Prostate gland (tissue), 2 donors: ENCODE results near the gene NFKBIL1. TPM values are rescaled to one million over a fixed set of nuclear protein-coding genes. Genes with fewer than 3 reads are reported as not detected.

ENCODE experiments used
- DNase-seq: peaks from one replicate; pipeline ENCODE4 v3.0.0-alpha.2; 2019; ENCODE audit warnings: low spot score
- H3K27ac ChIP-seq, 2 donors: fragments of 200-600 bp; sonication (generic); 2 replicates each; pipeline ENCODE4 v1.5.1; 2017 to 2019
- H3K27me3 ChIP-seq: fragments of 200-600 bp; sonication (generic); replicated peaks from 2 replicates; pipeline ENCODE4 v1.5.1; 2019; ENCODE audit not compliant: insufficient read depth
- H3K36me3 ChIP-seq, 2 donors: fragments of 200-600 bp; sonication (generic); 1 replicate in 1 of 2; 2 replicates in 1 of 2; pipeline versions ENCODE4 v1.5.1 to v1.8.1; 2017 to 2019
- H3K4me1 ChIP-seq: fragments of 200-600 bp; sonication (generic); replicated peaks from 2 replicates; pipeline ENCODE4 v1.5.1; 2019
- H3K4me3 ChIP-seq, 2 donors: fragments of 200-600 bp; sonication (generic); 2 replicates each; pipeline ENCODE4 v1.5.1; 2017 to 2019
- H3K9me3 ChIP-seq: fragments of 200-600 bp; sonication (generic); 2 replicates; pipeline ENCODE4 v1.5.1; 2017
- CTCF ChIP-seq, 4 experiments: fragments of 200-600 bp in 2 of 4; fragments of 450-650 bp in 2 of 4; sonication (generic) in 2 of 4; IDR thresholded peaks; 1 replicate in 3 of 4; 2 replicates in 1 of 4; pipeline ENCODE4 v1.5.1; 2016 to 2019; ENCODE audit warnings: antibody characterized with exemption in 4 of 4, mild to moderate bottlenecking in 2 of 4, moderate library complexity in 2 of 4
- POLR2A ChIP-seq: fragments of 450-650 bp; IDR thresholded peaks from one replicate; pipeline ENCODE4 v1.6.1; 2016; ENCODE audit warnings: antibody characterized with exemption, mild to moderate bottlenecking
- POLR2AphosphoS5 ChIP-seq: sonication (generic); formaldehyde crosslinking; IDR thresholded peaks from one replicate; pipeline ENCODE4 v1.6.1; 2017; ENCODE audit warnings: antibody characterized with exemption
- WGBS: methylation state at CpG from one replicate; pipeline ENCODE4 v1.1.5; 2018; 5-methylcytosine and 5-hydroxymethylcytosine counted together
- intact Hi-C: fragments of 100-400 bp; cut with DNase I; formaldehyde crosslinking; loops from one replicate; pipeline ENCODE4 v1.14.2; 2022
- total RNA-seq, 2 donors: library from RNA; depleted of rRNA; stranded (reverse); fragments of >200 nt; gene quantifications; one replicate each; pipeline ENCODE4 v1.1.0, GENCODE V29; 2016

The NFKBIL1 gene
- total RNA-seq, 2 donors from 2014 or later: 38.0 to 48.7 TPM

- WGBS: 88% methylated on average over 7 of the region's 7 CpGs
Measured at GRCh38 chr6:31531162-31531561, 16.2 kb upstream of the NFKBIL1 start.

GRCh38 chr6:31531771-31532643 lies 15.4 kb upstream of the NFKBIL1 start:
- TF ChIP-seq CTCF (IDR thresholded peaks at IDR 0.05) (no peak), POLR2AphosphoS5 (no peak)
- no peaks in the 10 kb centered on the region for H3K9me3 ChIP-seq
- no peak overlapping the region for H3K4me3 ChIP-seq
- no peak for DNase-seq
- WGBS: 65% methylated on average over 9 of the region's 9 CpGs
- H3K36me3 ChIP-seq: peaks cover 15 to 34% of the 10 kb centered on the region in 2 donors
- H3K27ac ChIP-seq: no peak overlapping the region
- H3K4me1 ChIP-seq: no peaks in the 10 kb centered on the region
- intact Hi-C loops: no loop called here
- H3K27me3 ChIP-seq: no peaks in the 10 kb centered on the region

More at GRCh38 chr6:31531162-31531561, 16.2 kb upstream of the NFKBIL1 start:
- no peak for TF ChIP-seq CTCF (IDR thresholded peaks at IDR 0.05)
- TF ChIP-seq POLR2AphosphoS5: no peak
- TF ChIP-seq POLR2A: no peak
- H3K4me3 ChIP-seq: no peak overlapping the region
- no peaks in the 10 kb centered on the region for H3K4me1 ChIP-seq
- peaks cover 15 to 27% of the 10 kb centered on the region in 2 donors for H3K36me3 ChIP-seq
- no peak overlapping the region for H3K27ac ChIP-seq
- DNase-seq: no peak
- no peaks in the 10 kb centered on the region for H3K27me3 ChIP-seq
- intact Hi-C loops: no loop called here
- no peaks in the 10 kb centered on the region for H3K9me3 ChIP-seq

GRCh38 chr6:31532644-31533454 lies 14.6 kb upstream of the NFKBIL1 start:
- no peak for TF ChIP-seq POLR2A
- no peak for TF ChIP-seq CTCF (IDR thresholded peaks at IDR 0.05)
- TF ChIP-seq POLR2AphosphoS5: no peak
- intact Hi-C loops: no loop called here
- no peaks in the 10 kb centered on the region for H3K4me1 ChIP-seq
- H3K4me3 ChIP-seq: no peak overlapping the region
- H3K36me3 ChIP-seq: peaks cover 15 to 40% of the 10 kb centered on the region in 2 donors
- no peaks in the 10 kb centered on the region for H3K9me3 ChIP-seq
- H3K27me3 ChIP-seq: no peaks in the 10 kb centered on the region
- no peak overlapping the region for H3K27ac ChIP-seq
- 60% methylated on average over 9 of the region's 9 CpGs for WGBS
- DNase-seq: no peak

- WGBS: 84% methylated on average over 1 of the region's 1 CpG
- intact Hi-C loops: no loop called here
- Histone ChIP-seq H3K4me1 (peaks cover under 1% of the 10 kb centered on the region), H3K27ac (no peak overlapping the region), H3K9me3 (no peaks in the 10 kb centered on the region), H3K4me3 (no peak overlapping the region), H3K36me3 (peaks cover 15 to 41% of the 10 kb centered on the region in 2 donors), H3K27me3 (no peaks in the 10 kb centered on the region)
- DNase-seq: no peak
- TF ChIP-seq POLR2AphosphoS5 (no peak), POLR2A (no peak), CTCF (IDR thresholded peaks at IDR 0.05) (no peak)
Measured at GRCh38 chr6:31533455-31533841, 14.0 kb upstream of the NFKBIL1 start.
